ENCODE measurements around the gene TEX22.

TEX22 gene

GRCh38 chr14:105366386-105367074 is 31.8 kb upstream of the TEX22 start:
- DNase-seq (ENCODE audit: low read depth in 3 of 3): no peak

- DNase-seq (ENCODE audit: low read depth in 3 of 3): no peak
These were observed 31.0 kb upstream of the TEX22 start for GRCh38 chr14:105367116-105368031.

GRCh38 chr14:105368032-105368417 is 30.3 kb upstream of the TEX22 start:
- no peak for DNase-seq (ENCODE audit: low read depth in 3 of 3)

- DNase-seq (ENCODE audit: low read depth in 3 of 3): no peak
These were observed 29.9 kb upstream of the TEX22 start for GRCh38 chr14:105368426-105368825.

GRCh38 chr14:105368910-105369652 is 29.3 kb upstream of the TEX22 start:
- DNase-seq (ENCODE audit: low read depth in 3 of 3): no peak

- no peak for DNase-seq (ENCODE audit: low read depth in 3 of 3)
These were observed 28.7 kb upstream of the TEX22 start for GRCh38 chr14:105369653-105370040.

GRCh38 chr14:105374389-105374788 is 23.9 kb upstream of the TEX22 start:
- DNase-seq (ENCODE audit: low read depth in 3 of 3): no peak

- no peak for DNase-seq (ENCODE audit: low read depth in 3 of 3)
These were observed 22.7 kb upstream of the TEX22 start for GRCh38 chr14:105375635-105376057.

- no peak for DNase-seq (ENCODE audit: low read depth in 3 of 3)
These were observed 21.6 kb upstream of the TEX22 start for GRCh38 chr14:105376521-105377440.

GRCh38 chr14:105377555-105378182 is 20.7 kb upstream of the TEX22 start:
- DNase-seq (ENCODE audit: low read depth in 3 of 3): no peak

- no peak for DNase-seq (ENCODE audit: low read depth in 3 of 3)
These were observed 20.1 kb upstream of the TEX22 start for GRCh38 chr14:105378199-105378598.

GRCh38 chr14:105378873-105379685 is 19.3 kb upstream of the TEX22 start:
- no peak for DNase-seq (ENCODE audit: low read depth in 3 of 3)

- DNase-seq (ENCODE audit: low read depth in 3 of 3): no peak
These were observed 18.4 kb upstream of the TEX22 start for GRCh38 chr14:105379946-105380345.

GRCh38 chr14:105380756-105381155 is 17.6 kb upstream of the TEX22 start:
- DNase-seq (ENCODE audit: low read depth in 3 of 3): no peak

GRCh38 chr14:105381446-105382342 is 16.6 kb upstream of the TEX22 start:
- DNase-seq (ENCODE audit: low read depth in 3 of 3): no peak

GRCh38 chr14:105382343-105383082 is 15.8 kb upstream of the TEX22 start:
- DNase-seq (ENCODE audit: low read depth in 3 of 3): no peak

- no peak for DNase-seq (ENCODE audit: low read depth in 3 of 3)
These were observed 15.1 kb upstream of the TEX22 start for GRCh38 chr14:105383083-105383730.
